GM23338 (cell line): Measurements from ENCODE around the gene TMEM107. TPM values are rescaled to one million over a fixed set of nuclear protein-coding genes. Genes with fewer than 3 reads are reported as not detected.

Source experiments
- ATAC-seq: fragments of 200-7000 bp; cut with Tn5 transposase; 3 replicates; pipeline ENCODE4 v1.9.1; 2020
- DNase-seq: peaks from one replicate; pipeline ENCODE4 v3.0.0-alpha.2; 2015; ENCODE audit warnings: low spot score
- H2AFZ ChIP-seq: fragments of 200-600 bp; sonication (generic); 2 replicates; pipeline ENCODE4 v1.8.0; 2016; ENCODE audit warnings: antibody characterized with exemption, mild to moderate bottlenecking, moderate library complexity
- H3F3A ChIP-seq: fragments of 200-600 bp; sonication (generic); replicated peaks from 2 replicates; pipeline ENCODE4 v1.8.0; 2017; ENCODE audit warnings: antibody characterized with exemption, mixed run types, low read depth
- H3K27ac ChIP-seq: fragments of 200-600 bp; sonication (generic); 2 replicates; pipeline ENCODE4 v1.6.1; 2016; ENCODE audit warnings: low read depth
- H3K27me3 ChIP-seq: fragments of 200-600 bp; sonication (generic); 2 replicates; pipeline ENCODE4 v1.8.0; 2016; ENCODE audit warnings: mild to moderate bottlenecking, mixed run types, moderate library complexity; ENCODE audit not compliant: insufficient read depth
- H3K36me3 ChIP-seq: fragments of 200-600 bp; sonication (generic); 2 replicates; pipeline ENCODE4 v1.8.0; 2016; ENCODE audit warnings: mild to moderate bottlenecking; ENCODE audit not compliant: insufficient read depth
- H3K4me1 ChIP-seq: fragments of 200-600 bp; sonication (generic); 2 replicates; pipeline ENCODE4 v1.8.0; 2016; ENCODE audit warnings: mild to moderate bottlenecking, moderate library complexity; ENCODE audit not compliant: insufficient read depth
- H3K4me2 ChIP-seq: fragments of 200-600 bp; sonication (generic); 2 replicates; pipeline ENCODE4 v1.7.1; 2017; ENCODE audit warnings: mixed run types
- H3K4me3 ChIP-seq: fragments of 200-600 bp; sonication (generic); 2 replicates; pipeline ENCODE4 v1.6.1; 2016; ENCODE audit warnings: mixed run types
- H3K79me2 ChIP-seq: fragments of 200-600 bp; sonication (generic); replicated peaks from 2 replicates; pipeline ENCODE4 v1.8.0; 2017; ENCODE audit warnings: mild to moderate bottlenecking; ENCODE audit not compliant: insufficient read depth
- H3K9me2 ChIP-seq: fragments of 200-600 bp; sonication (generic); 2 replicates; pipeline ENCODE4 v1.8.0; 2017; ENCODE audit not compliant: insufficient read depth
- H4K20me1 ChIP-seq: fragments of 200-600 bp; sonication (generic); replicated peaks from 2 replicates; pipeline ENCODE4 v1.8.0; 2017; ENCODE audit warnings: mild to moderate bottlenecking; ENCODE audit not compliant: insufficient read depth
- H3K27ac Mint-ChIP-seq: 2 replicates; pipeline ENCODE4 v1.8.0; 2020; ENCODE audit warnings: inconsistent platforms, mild to moderate bottlenecking, moderate library complexity, mixed read lengths
- H3K27me3 Mint-ChIP-seq: 3 replicates; pipeline ENCODE4 v1.8.0; 2022; ENCODE audit warnings: low read depth, mild to moderate bottlenecking, moderate library complexity, mixed read lengths, inconsistent platforms; ENCODE audit not compliant: insufficient read depth, poor library complexity
- H3K36me3 Mint-ChIP-seq: 3 replicates; pipeline ENCODE4 v1.8.0; 2021; ENCODE audit warnings: low read depth, mild to moderate bottlenecking, inconsistent platforms, moderate library complexity, mixed read lengths
- H3K4me1 Mint-ChIP-seq: 3 replicates; pipeline ENCODE4 v1.8.0; 2020; ENCODE audit warnings: mild to moderate bottlenecking, inconsistent platforms, mixed read lengths
- H3K4me3 Mint-ChIP-seq: 3 replicates; pipeline ENCODE4 v1.8.0; 2021; ENCODE audit warnings: moderate library complexity, mild to moderate bottlenecking, inconsistent platforms, mixed read lengths
- H3K9me3 Mint-ChIP-seq: 3 replicates; pipeline ENCODE4 v1.8.0; 2020; ENCODE audit warnings: moderate library complexity, mild to moderate bottlenecking, inconsistent platforms, mixed read lengths
- CREB1 ChIP-seq: fragments of 250-450 bp; sonication (Bioruptor Pico); IDR thresholded peaks from 2 replicates; pipeline ENCODE4 v1.5.0; 2020; ENCODE audit warnings: low read depth, mild to moderate bottlenecking, moderate library complexity
- CTCF ChIP-seq, 2 experiments: fragments of 200-600 bp in 1 of 2; sonication (generic) in 1 of 2; conservative IDR thresholded peaks; 2 replicates each; pipeline versions ENCODE4 v1.5.1 to v1.6.1; 2016 to 2017; ENCODE audit warnings: antibody characterized with exemption in 2 of 2, low read depth in 2 of 2, mild to moderate bottlenecking in 2 of 2, moderate library complexity in 1 of 2
- ETS1 ChIP-seq: IDR thresholded peaks from 2 replicates; pipeline ENCODE4 v1.6.1; 2016; ENCODE audit warnings: antibody characterized with exemption
- EZH2phosphoT487 ChIP-seq: fragments of 200-600 bp; sonication (generic); IDR thresholded peaks from one replicate; pipeline ENCODE4 v1.8.1; 2018; ENCODE audit warnings: antibody characterized with exemption; ENCODE audit not compliant: unreplicated experiment
- JUNB ChIP-seq: IDR thresholded peaks from one replicate; pipeline ENCODE4 v1.6.1; 2016; ENCODE audit warnings: antibody characterized with exemption; ENCODE audit not compliant: unreplicated experiment
- NANOG ChIP-seq: IDR thresholded peaks from 2 replicates; pipeline ENCODE4 v1.6.1; 2016; ENCODE audit warnings: antibody characterized with exemption, borderline replicate concordance
- POLR2AphosphoS5 ChIP-seq: IDR thresholded peaks from 2 replicates; pipeline ENCODE4 v1.6.1; 2016; ENCODE audit warnings: antibody characterized with exemption, low read depth
- REST ChIP-seq: IDR thresholded peaks from one replicate; pipeline ENCODE4 v1.6.1; 2018; ENCODE audit warnings: antibody characterized with exemption; ENCODE audit not compliant: unreplicated experiment
- STAT1 ChIP-seq: IDR thresholded peaks from one replicate; pipeline ENCODE4 v1.6.1; 2016; ENCODE audit warnings: antibody characterized with exemption; ENCODE audit not compliant: unreplicated experiment
- ZNF331 ChIP-seq: fragments of 250-450 bp; sonication (Bioruptor Pico); IDR thresholded peaks from 2 replicates; pipeline ENCODE4 v1.5.0; 2020; ENCODE audit warnings: low read depth, mild to moderate bottlenecking, moderate library complexity
- polyA plus RNA-seq: library from polyadenylated mRNA; unstranded; fragments of >200 nt; fragmentation: Nextera tagmentation; extraction: Ambion mirVana; gene quantifications from 2 replicates; pipeline ENCODE4 v1.2.1, GENCODE V29; 2016
- total RNA-seq: library from RNA; depleted of rRNA; stranded (reverse); fragments of >200 nt; shearing (Covaris generic); gene quantifications from 2 replicates; pipeline ENCODE4 v1.2.3, GENCODE V29; 2014

Gene TMEM107
- total and polyA plus RNA-seq, 2 experiments from 2014 or later, result 10.8 to 20.4 TPM

GRCh38 chr17:8188263-8188839, 12.2 kb upstream of the TMEM107 start:
- Histone ChIP-seq H4K20me1 (no peaks in the 10 kb centered on the region), H3K36me3 (no peaks in the 10 kb centered on the region), H3K27me3 (peaks cover 13% of the 10 kb centered on the region), H3F3A (peaks cover 15% of the 10 kb centered on the region), H3K27ac (no peak overlapping the region), H2AFZ (no peak overlapping the region), H3K4me3 (peak overlapping the region; percentile 100), H3K4me1 (peaks cover 9% of the 10 kb centered on the region), H3K79me2 (no peaks in the 10 kb centered on the region), H3K9me2 (no peaks in the 10 kb centered on the region), H3K4me2 (peak overlapping the region; percentile 35)
- no peak overlapping the region for H3K4me3 Mint-ChIP-seq
- H3K9me3 Mint-ChIP-seq, result no peaks in the 10 kb centered on the region; the same call in 2 of the 3 replicates
- H3K27me3 Mint-ChIP-seq, result peaks cover 18% of the 10 kb centered on the region
- no peaks in the 10 kb centered on the region; the same call in 2 of the 3 replicates for H3K36me3 Mint-ChIP-seq
- DNase-seq (no peak), ATAC-seq (no peak)
- TF ChIP-seq EZH2phosphoT487 (no peak), ZNF331 (CRISPR knock-in tag) (no peak), ETS1 (no peak)
- H3K4me1 Mint-ChIP-seq, result peaks cover 11% of the 10 kb centered on the region
- no peak overlapping the region for H3K27ac Mint-ChIP-seq

GRCh38 chr17:8187517-8188262, 11.5 kb upstream of the TMEM107 start:
- TF ChIP-seq CREB1 (no peak), POLR2AphosphoS5 (0 out of 2 replicates have a peak, but pooled peaks have one; percentile 31), JUNB (no peak), CTCF (conservative IDR thresholded peaks at IDR 0.05; ENCODE audit: low read depth in 2 of 2) (peak in 1 of 2 experiments; percentile 30; a peak in 1 of 4 replicates), NANOG (no peak), REST (no peak), STAT1 (no peak), ETS1 (no peak)
- no peak overlapping the region for H3K4me3 Mint-ChIP-seq
- peaks cover 15% of the 10 kb centered on the region for H3F3A ChIP-seq
- H3K27ac ChIP-seq, result no peak overlapping the region
- H3K36me3 Mint-ChIP-seq, result no peaks in the 10 kb centered on the region; the same call in 2 of the 3 replicates
- H3K27me3 Mint-ChIP-seq, result peaks cover 18% of the 10 kb centered on the region
- peaks cover 13% of the 10 kb centered on the region for H3K27me3 ChIP-seq
- H3K4me1 ChIP-seq, result peaks cover 9% of the 10 kb centered on the region
- H3K36me3 ChIP-seq, result no peaks in the 10 kb centered on the region
- H3K79me2 ChIP-seq, result no peaks in the 10 kb centered on the region
- no peak overlapping the region for H2AFZ ChIP-seq
- H4K20me1 ChIP-seq, result no peaks in the 10 kb centered on the region
- peak overlapping the region; percentile 100 for H3K4me3 ChIP-seq
- H3K27ac Mint-ChIP-seq, result no peak overlapping the region
- DNase-seq, result peak; percentile 98
- ATAC-seq, result peak; percentile 41
- no peaks in the 10 kb centered on the region; the same call in 2 of the 3 replicates for H3K9me3 Mint-ChIP-seq
- no peaks in the 10 kb centered on the region for H3K9me2 ChIP-seq
- peak overlapping the region; percentile 77 for H3K4me2 ChIP-seq
- H3K4me1 Mint-ChIP-seq, result peaks cover 11% of the 10 kb centered on the region
